ENCODE data around the gene MRPL38.
"Not testable (repeated sequence)": the region's sequence is repeated elsewhere in the genome, so short reads cannot be mapped to it uniquely, and the experiment has no call there.

MRPL38 gene

DNA sequence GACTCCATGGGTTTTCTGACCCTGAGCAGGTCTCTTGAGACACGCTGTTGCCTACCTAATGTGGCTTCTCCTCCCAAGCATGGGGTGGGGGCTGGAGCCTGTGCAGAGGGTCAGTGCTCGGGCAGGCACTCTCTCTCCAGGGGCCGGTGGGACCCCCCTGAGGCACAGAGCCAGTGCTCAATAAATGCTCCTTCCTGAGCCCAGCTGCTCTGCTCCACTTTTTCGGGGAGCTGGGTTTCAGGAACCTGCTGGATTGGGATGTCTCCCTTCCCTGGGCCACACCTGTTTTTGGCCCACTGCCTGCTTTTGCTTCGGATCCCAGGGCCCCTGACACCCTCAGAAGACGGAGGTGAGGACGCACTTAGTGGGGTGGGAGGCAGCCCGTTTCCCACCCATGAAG is 6.6 kb downstream of the MRPL38 start:
- in situ Hi-C loops (cut with MboI; ENCODE audit: low sequenced_read_pairs): no loop called here

DNA sequence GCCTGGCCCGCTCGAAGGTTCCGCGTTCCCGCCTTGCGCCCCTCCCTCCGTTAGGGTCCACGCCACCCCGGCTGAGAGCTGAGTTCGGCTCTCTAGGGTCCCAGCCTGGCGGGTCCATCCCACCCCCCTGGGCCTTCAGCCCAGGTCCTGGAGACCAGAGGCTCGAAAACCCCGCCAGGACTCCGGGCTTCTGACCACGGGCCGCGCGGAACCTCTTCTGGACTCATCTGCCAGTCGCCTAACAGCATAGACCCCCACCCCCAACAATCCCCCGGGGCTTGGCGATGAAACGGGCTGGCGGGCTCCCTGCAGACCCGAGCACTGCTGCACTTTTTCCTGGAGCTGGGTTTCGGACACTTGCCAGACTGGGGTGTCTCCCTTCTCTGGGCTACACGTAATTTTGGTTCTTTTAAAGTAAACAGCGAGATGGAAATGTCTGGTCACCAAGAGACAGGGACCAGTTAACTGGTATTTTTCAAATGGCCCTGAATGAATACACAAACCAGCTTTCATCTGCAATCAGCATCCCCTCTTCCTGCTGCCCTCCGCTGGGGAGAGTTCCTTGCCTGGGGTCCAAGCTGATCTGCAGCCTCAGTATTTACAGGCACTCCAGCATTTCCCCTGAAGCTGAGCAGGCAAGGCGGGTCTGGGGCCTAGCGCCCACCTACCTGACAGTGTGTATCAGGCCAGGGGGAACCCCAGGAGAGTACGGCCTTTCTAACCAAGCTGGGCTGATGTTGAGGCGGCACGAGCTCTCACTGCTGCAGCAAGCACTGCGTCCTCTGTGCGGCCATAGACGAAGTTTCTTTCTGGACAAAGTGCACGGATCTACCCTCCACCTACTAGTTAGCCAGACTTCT is 7.3 kb downstream of the MRPL38 start:
- in situ Hi-C loops (cut with MboI; ENCODE audit: low sequenced_read_pairs): no loop called here

DNA sequence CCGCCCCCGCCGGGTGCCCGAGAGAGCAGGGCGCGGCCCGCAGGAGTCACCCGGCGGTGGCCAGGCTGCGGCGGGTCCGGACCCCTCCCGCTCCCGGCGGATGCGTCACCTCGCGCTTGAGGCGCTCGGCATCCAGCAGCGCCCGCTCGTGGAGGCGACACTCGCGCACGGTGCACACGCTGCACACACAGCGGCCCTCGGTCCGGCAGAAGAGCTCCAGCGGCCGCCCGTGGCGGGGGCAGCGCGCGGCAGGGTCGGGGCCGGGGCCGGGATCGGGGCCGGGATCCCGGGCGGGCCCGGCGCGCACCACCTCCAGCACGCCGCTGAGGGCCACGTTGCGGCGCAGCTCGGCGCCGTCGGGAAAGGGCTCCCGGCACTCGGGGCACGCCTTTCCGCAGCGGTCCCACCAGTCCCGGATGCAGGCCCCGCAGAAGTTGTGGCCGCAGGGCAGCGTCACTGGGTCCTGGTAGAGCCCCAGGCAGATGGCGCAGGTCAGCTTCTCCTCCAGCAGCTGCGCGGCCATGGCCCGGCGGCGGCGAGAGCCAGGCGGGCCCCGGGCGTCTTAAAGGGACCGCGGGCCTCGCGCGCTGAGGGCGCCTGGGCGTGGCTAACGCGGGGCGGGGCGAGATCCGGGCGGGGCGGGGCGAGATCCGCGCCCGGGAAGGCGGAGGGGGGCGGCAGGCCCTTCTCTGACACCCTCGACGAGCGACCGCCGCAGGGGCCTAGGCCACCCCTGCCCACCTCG is 8.1 kb downstream of the MRPL38 start, which contains the start of gene TRIM65:
Gene TRIM65, minus strand, starts transcription at position 537 of the 745 bp plus-strand sequence. Its CDS starts 14 bp downstream, at position 523.
- in situ Hi-C loops (cut with MboI; ENCODE audit: low sequenced_read_pairs): no loop called here

DNA sequence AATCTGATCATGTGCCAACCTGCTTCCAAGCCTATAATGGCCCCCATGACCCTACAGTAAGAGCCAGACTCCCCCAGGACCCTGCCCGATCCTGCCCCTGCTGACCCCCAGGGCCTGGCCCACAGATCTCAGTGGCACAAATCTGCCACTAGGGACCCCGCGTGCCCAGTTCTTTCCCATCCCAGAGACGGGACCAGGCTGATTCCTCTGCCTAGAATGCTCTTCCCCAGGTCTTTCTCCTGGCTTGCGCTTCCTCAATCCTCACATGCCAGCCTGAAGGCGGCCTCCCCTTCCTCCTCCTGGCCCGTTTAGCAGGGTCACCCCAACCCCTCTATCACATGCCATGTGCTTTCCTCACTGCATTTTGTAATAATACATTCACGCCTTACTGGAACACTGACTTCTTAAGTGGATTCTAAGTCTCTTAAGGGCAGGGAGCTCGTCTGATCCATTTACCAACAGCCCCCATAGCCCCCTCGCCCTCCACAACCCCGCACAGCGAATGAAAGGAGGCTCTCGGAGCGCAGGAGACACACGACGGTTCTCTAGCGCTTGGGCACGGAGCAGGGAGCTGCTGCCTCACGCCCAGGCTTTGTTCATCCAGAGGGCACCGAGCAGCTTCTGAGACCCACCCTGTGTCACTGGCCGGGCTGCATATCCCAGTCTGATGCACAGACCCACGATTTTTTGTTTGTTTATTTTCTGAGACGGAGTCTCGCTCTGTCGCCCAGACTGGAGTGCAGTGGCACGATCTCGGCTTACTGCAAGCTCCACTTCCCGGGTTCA is 9.1 kb downstream of the MRPL38 start:
- in situ Hi-C loops (cut with MboI; ENCODE audit: low sequenced_read_pairs): no loop called here

DNA sequence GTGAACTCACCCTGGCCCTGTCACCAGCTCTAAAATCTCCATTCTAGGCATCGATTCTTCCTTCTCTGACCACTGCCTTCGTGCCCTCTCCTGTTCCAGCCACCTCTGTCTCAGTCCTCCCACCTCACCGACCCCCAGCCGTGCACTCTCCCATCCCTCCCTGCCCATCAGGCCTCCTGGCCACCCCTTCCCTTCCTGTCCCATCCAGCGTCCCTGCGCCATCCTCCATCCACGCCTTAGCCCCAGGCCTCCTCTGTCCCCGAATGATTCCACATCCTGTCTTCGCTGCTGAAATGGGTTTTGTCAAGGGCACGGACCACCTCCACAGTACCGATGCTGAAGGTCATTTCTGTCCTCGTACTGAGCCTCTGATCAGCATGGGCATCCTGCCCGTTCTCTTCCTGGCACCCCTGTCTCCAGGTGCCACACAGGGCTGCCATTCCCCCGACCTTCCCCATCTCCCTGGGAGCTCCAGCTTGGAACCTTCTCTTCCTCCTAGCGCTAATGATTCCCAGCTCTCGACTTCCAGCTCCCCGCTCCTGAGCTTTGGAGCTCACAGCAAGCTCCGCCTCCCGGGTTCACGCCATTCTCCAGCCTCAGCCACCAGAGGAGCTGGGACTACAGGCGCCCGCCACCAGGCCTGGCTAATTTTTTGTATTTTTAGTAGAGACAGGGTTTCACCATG is 10.5 kb downstream of the MRPL38 start:
- in situ Hi-C loops (cut with MboI; ENCODE audit: low sequenced_read_pairs): no loop called here

DNA sequence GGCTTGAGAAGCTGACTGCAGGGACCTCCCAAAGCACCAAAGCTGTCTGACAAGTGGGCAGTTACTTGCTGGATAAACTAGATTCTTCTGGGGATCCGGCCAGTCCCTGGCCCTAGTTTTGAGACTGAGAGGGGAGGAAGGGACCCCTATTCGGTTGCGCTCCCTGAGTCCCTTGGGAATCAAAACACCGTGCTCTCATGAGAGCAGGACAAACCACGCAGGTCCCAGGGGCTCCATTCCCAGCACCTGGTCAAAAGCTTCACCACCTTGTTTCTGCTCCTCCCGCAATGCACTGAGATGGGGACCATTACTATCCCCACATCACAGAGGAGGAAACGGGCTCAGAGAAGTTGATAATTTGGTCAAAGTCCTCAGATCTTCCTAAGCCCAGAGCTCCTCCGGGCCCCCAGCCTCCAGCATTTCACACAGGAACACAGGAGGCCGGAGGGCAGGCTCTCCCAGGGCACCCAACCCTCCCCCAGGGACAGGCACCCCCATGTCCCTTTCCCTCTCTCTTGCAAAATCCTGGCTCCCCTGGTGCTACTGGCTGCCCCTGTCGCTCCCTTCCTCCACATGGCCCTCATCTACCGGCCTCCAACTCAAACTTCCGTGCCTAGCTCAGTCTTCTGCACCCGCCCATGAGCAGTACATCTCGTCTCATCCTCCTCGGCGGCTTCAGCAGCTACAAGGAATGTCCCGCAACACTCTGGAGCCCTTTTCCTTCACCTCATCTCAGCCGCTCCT is 11.2 kb downstream of the MRPL38 start:
- in situ Hi-C loops (cut with MboI; ENCODE audit: low sequenced_read_pairs): no loop called here

DNA sequence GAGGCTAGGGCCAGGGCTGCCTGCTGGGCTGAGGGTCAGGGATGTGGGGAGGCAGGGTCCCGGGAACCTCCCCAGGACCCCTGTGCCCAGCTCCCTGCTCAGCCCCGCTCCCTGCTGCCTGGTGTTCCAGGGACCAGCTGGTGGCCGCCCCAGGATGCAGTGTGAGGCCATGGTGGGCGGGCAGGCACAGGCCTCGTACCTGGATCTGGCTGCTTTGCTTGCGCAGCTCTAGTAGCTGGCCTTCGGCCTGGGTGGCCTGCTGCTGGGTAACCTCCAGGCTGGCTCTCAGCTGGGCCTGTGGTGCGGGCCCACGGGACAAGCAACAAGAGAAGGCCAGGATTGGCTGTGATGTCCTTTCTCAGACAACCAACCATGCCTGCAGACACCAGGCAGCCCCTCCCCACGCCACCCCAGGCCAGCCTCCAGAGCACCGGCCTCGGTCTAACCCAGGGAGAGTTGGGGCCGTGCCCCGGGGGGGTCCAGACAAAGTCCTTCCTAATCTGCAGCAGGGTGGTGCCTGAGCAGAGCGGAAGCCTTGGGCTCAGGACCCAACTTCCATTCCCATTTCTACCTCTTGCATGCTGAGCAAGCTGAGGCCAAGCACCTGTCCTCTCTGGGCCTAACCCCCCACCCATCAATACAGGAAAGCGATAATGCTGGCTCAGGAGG is 12.0 kb downstream of the MRPL38 start:
- in situ Hi-C loops (cut with MboI; ENCODE audit: low sequenced_read_pairs): no loop called here

DNA sequence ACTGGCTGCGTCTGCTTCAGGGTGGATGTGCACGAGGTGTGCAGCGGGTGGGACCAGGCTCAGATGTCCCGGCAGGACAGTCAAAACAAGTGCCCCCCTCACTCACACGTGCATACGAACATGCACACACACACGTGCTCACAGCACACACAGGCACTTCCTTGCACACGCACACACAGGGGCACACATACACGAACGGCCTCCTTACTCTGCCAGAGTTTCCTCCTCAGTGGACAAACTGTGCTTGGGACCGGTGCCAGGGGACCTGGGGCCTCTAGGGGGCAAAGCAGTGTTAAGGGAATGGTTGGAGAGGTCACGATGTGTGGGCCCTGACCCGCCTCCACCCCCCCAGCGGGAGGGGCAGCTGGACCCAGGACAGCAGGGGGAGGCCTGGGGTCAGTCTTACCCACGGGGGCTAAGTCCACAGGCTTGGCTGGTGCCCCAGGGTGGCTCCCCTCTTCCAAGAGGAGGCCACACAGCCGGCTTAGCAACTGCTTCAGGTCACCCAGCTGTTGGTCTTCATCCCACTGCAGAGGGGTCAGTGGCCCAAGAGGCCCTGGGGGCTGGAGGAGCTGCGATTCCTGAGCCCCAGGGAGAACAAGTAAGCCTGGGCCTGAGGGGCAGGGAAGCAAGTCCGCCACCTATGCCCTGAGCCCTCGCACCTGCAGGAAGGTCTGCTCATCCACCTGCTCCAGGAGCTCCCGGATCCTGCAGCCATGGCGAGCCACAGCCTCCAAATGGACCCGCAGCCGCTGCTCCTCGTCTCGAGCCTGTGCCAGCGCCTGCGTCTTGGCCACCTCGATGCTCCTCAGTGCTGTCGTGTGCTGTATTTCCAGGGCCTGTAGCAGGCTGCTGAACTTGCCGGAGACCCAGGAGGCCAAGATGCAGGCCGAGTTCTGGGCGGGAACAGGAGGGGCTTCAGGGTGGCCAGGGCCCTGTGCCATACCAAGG is 12.8 kb downstream of the MRPL38 start:
- in situ Hi-C loops (cut with MboI; ENCODE audit: low sequenced_read_pairs): no loop called here

DNA sequence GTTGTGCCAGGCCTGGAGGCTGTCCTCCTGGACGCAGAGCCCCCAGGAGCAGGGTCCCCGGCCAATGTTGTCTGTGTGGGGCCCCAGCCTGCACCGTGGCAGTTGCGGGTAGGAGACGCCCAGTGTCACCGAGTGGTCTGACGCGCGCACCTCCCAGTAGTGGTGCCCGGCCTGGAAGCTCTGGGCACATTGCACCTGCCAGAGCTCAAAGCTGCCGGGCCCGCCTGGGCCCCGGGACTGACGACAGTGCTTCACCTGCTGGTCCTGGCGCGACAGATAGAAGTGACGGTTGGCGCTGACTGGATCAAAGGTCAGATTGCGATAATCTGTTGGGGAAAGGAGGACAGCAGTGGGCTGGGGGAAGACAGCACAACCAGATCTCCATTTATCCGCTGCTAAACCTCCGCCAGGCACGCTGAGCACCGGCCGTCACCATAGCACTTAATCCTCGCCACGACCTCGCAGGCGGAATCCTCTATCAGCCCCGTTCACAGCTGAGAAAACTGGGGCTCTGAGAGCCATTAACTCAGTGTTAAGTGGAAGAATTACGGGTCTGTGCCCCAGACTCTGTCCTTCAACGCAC is 13.6 kb downstream of the MRPL38 start:
- in situ Hi-C loops (cut with MboI; ENCODE audit: low sequenced_read_pairs): no loop called here

DNA sequence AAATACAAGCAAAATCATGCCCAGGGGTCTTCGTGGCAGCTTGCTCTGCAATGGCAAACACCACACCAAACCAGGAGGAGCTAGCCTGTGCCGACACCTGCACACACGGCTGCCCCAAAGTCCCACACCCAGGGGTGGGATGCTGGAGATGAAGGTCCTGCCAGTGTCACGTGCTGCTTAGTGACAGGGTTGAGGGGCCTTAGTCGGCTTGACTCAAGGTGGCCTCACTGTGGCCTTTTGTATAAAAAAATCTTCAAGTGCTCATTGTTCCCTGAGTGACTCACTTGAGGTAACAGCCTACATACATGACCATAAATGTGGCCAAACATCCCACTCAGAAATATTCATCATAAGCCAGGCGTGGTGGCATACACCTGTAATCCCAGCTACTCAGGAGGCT is 15.2 kb downstream of the MRPL38 start:
- in situ Hi-C loops (cut with MboI; ENCODE audit: low sequenced_read_pairs): no loop called here

DNA sequence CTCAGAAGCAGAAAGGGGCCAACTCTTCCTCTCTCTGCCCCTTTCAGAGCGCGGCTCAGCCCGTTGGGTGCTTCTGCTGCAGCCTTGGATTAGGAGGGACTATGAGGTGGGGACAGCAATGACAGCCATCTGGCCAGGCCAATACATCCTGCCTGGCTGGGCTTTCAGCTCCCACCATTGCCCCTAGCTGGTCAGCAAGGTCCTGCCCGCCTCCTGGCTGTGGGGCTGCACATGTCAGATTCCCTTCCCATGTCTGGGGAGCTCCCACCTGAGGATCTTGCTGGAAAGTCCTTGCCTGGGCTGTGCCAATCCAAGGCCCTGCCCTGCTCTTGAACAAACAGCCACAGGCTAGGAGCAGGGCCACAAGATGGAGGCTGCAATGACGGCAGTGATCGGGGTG is 16.2 kb downstream of the MRPL38 start:
- in situ Hi-C loops (cut with MboI; ENCODE audit: low sequenced_read_pairs): no loop called here

DNA sequence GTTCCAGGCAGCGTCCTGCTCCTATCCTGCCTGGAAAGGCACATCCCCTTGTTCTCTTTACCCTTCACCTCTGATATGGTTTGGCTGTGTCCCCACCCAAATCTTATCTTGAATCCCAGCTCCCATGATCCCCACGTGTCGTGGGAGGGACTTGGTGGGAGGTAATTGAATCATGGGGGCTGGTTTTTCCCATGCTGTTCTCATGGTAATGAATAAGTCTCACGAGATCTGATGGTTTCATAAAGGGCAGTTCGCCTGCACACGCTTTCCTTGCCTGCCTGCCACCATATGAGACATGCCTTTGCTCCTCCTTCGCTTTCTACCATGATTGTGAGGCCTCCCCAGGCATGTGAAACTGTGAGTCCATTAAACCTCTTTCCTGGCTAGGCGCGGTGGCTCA is 18.8 kb downstream of the MRPL38 start:
- in situ Hi-C loops (cut with MboI; ENCODE audit: low sequenced_read_pairs): not testable (repeated sequence)

DNA sequence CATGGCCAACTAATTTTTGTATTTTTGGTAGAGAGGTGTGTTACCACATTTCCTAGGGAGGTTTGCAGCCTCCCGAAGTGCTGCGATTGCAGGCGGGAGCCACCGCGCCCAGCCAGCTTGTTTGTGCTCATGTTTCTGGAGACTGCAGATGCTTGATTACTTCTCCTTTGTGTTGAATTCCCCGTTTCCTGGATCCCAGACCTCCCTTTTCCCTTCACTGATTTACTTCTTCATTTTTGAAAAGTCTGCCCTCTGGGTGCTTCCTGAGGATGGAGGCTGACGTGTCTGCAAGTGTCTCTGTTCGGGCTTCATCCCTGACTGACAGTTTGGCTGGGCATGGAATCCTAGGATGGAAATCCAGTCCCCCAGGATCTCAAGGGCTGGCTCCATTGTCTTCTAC is 19.3 kb downstream of the MRPL38 start:
- in situ Hi-C loops (cut with MboI; ENCODE audit: low sequenced_read_pairs): no loop called here

DNA sequence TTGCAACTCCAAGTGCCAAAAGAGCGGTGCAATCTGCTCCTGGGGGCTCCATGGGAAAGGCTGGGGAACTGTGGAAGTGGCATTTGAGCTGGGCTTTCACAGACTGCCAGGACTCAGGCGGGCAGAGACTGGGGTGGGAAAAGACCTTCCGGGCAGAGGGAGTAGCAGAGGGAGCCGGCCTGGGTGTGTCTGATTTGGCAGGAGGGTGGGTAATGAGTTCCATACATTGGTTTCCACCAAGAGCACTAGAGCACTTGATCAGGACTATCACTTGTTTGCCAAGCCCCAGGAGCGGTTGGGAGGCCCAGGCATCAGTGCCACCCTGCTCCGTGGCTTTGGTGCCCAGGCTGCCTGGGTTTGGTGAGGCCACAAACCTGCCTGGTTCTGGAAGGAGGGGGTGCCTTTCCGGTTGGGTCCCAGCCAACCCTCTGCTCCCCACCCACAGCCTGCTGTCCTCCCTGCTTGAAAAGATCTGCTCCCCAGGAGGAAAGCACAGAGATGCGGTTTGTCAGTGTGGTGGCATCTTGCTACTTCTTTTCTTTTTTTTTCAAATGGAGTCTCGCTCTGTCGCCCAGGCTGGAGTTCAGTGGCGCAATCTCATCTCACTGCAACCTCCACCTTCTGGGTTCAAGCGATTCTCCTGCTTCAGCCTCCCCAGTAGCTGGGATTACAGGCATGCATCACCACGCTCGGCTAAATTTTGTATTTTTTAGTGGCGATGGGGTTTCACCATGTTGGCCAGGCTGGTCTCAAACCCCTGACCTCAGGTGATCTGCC is 22.8 kb downstream of the MRPL38 start:
- in situ Hi-C loops (cut with MboI; ENCODE audit: low sequenced_read_pairs): no loop called here

DNA sequence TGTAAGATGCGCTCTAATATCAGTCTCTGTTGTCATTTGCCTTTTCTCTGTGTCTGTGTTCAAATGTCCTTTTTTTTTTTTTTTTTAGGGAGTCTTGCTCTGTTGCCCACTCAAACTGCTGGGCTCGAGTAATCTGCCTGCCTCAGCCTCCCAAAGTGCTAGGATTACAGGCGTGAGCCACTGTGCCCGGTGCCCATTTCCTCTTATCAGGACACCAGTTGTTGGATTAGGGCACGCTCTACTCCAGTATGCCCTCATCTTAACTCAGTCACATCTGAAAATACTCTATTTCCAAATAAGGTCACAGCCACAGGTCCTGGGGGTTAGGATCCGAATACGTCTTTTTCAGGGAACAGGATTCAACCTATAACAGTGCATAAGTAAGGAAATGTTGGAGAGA is 24.4 kb downstream of the MRPL38 start:
- in situ Hi-C loops (cut with MboI; ENCODE audit: low sequenced_read_pairs): no loop called here

DNA sequence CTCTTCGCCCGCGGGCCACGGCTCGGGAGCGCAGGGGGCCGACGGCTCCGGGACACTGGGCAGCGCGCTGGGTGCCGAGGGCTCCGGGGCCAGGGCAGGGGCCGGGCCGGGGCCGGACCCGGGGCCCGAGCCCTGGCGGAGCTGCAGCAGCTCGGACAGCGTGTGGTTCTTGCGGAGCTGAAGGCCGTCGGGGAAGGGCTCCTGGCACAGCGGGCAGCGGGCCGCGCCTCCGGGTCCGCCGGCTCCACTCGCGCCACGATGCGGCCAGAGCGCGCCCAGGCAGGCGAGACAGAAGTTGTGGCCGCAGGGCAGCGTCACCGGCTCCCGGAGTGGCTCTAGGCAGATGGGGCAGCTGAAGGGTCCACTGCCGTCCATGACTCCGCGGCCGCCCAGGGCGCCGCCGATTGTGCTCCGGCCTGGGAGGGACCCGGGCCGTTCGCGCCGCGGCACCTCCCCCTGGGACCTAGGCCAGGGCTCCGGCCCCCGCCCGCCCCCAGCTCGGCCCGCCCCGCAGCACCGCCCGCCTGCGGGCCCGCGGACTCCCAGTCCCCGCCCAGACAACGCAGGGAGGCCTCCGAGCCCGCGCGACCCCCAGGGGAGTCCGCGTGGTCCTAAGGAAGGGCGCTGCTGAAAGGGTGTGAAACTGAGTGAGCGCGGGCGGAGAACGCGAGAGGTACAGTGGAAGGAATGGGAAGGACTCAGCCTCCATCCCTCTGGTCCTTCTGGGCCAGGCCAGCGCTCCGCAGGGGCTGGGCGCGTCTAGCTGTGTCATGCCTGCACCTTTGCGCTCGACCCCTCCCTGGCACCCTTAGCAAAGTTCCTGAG is 26.3 kb downstream of the MRPL38 start, which contains the start of gene TRIM47:
Gene TRIM47, minus strand, starts transcription at position 408 of the 825 bp plus-strand sequence. Its CDS starts 33 bp downstream, at position 375.
- in situ Hi-C loops (cut with MboI; ENCODE audit: low sequenced_read_pairs): no loop called here

Data from HL-60/S4 treated with phorbol 12-myristate 13-acetate at 8.2 ng/mL for 4 days and 3 days (cell line).